HG03432 (cell line): ENCODE data around the gene ZBTB7A.
A peak's percentile ranks its signal among the peaks of the same experiment; 100 is the strongest.

Source experiments
- ATAC-seq: cut with Tn5 transposase; IDR thresholded peaks from one replicate; pipeline ENCODE4 v1.9.1; 2021; ENCODE audit warnings: mild to moderate bottlenecking, moderate library complexity; ENCODE audit not compliant: unreplicated experiment

ZBTB7A gene

DNA sequence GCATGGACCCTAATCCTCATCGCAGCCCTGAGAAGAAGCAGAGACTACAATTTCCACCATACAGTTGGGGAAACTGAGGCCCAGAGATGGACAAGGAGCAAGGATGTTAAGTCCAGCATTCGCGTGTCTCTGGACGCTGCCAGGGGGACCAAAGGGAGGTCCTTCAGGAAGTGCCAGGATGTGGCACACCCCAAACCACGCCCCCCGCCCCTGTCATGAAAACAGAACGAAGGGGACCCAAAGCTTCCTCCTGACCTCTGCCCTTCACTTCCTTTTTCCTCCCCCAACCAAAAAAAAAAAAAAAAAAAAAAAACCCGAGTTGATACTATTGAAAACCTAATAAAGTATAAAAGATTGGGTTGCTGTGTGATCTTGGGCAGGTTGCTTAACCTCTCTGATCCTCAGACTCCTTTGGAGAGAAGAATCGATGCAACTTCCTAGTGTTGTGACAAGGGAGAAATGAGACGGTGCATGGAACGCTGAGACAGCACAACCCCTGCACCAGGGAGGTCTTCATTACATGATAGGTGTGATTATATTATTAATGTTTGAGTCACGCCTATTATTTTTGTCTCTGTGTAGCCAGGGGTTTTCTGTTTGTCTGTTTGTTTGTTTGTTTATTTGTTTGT is 2.7 kb upstream of the ZBTB7A start:
- no peak for ATAC-seq

DNA sequence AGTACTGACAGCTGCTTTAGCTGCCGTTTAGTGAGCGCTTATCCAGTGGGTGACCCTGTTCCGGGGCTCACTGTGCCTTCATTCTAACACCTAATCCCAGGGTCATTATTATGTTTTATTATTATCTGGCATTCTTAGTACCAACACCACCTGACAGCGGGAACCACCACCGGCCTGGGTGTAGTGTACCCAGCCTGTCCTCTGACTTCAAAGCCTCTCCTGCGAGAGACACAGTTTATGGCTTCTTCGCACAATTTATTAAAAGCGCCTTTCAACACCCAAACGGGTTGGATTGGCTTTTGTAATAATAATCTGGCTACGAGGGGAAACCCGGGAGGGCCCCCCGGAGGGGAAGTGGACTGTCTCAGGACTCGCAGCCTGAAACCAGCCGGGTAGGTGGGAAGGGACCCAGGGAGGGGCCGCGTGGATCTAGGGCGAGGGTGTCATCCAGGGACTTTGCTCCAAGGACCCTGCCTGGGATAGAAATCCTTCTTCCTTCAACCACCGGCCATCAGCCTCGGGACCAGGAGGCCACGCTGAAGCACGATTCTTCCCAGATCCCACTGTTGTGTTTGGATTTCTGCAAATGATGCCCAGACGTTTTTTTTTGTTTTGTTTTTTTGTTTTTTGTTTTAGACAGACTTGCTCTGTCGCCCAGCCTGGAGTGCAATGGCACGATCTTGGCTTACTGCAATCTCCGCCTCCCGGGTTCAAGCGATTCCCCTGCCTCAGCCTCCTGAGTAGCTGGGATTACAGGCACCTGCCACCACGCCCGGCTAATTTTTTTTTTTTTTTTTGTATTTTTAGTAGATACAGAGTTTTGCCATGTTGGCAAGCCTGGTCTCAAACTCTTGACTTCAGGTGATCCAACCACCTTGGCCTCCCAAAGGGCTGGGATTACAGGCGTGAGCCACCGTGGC is 1.6 kb upstream of the ZBTB7A start:
- ATAC-seq, result no peak

DNA sequence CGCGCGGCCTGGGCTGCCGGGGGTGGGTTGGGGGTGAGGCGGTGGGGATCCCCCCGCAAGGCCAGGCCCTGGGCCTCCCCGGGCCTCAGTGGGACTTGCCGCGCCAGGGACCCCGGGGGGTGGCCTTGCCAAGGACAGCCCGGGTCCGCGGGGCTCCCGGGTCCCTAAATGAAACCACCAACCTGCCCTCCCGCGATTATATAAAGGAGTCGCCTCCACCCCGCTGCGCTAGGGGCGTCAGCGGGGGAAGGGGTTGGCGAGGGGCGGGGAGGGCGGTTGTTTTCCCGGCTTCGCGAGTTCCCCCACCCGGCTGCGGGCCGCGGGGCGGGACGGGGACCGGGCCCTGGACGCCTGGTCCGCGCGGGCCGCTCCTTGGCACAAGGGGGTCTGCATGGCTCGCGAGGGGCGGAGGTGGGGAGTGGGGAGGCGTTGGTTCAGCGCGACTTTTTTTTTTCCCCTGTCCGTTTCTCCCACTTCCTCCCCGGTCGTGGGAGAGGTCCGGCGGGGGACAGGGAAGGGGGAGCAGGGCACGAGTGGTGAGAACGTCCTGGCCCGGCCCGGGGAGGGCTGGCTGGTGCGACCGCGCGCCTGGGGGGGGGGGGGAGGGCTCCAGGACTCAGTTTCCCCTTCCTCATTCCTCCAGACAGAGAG is 822 bp upstream of the ZBTB7A start:
- no peak for ATAC-seq

DNA sequence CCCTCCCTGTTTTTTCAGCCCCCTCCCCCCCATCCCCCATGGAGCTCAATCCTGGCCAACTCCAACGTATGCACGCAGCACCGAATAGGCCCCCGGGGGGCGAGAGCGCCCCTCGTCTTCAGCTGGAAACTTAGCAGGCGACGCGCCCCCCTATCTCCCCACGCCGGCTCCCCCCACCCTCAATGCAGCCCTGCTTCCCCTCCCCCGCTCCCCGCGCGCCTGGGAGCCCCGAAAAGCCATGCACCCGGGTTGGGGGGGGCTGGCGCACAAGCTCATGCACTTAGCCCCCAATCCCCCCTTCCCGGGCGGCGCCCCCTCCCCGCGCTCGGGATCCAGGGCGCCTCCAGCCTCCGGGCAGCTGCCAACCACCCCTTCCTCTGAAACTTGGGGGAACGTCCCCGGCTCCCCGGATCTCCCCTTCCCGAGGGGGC is 508 bp downstream of the ZBTB7A start:
- no peak for ATAC-seq

DNA sequence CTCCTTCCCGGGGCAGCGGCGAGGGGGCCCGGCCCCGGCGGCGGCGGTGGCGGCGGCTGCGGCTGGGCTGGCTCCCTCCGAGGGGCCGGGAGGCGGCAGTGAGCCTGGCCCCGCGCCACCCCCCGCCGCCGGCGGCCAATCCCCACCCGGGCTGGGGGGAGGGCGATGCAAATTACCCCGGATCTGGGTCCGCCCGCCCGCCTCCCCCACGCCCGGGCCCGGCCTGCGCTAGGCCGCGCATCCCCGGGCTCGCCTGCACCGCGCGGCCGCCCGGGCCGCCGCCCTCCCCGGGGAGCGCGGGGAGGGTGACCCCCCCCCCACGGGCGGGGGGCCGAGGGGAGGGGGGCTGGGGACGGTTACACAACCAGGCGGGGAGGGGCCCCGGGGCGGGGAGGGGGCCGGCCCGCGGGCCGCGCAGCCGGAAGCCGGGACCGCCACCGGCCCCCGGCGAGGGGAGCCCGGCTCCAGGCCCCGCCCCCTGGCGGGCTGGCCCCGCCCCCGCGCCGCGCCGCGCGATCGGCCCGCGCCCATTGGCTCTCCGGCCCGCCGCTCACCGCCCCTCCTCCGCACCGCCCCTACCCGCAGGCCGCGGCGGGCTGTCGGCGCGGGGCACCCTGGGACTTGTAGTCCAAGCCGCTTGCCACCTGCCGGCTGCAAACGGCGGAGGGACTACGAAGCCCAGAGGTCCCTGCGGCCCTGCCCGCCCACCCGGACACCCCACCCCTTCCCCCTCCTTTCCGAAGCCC is 1.1 kb downstream of the ZBTB7A start:
- peak; percentile 80 for ATAC-seq

DNA sequence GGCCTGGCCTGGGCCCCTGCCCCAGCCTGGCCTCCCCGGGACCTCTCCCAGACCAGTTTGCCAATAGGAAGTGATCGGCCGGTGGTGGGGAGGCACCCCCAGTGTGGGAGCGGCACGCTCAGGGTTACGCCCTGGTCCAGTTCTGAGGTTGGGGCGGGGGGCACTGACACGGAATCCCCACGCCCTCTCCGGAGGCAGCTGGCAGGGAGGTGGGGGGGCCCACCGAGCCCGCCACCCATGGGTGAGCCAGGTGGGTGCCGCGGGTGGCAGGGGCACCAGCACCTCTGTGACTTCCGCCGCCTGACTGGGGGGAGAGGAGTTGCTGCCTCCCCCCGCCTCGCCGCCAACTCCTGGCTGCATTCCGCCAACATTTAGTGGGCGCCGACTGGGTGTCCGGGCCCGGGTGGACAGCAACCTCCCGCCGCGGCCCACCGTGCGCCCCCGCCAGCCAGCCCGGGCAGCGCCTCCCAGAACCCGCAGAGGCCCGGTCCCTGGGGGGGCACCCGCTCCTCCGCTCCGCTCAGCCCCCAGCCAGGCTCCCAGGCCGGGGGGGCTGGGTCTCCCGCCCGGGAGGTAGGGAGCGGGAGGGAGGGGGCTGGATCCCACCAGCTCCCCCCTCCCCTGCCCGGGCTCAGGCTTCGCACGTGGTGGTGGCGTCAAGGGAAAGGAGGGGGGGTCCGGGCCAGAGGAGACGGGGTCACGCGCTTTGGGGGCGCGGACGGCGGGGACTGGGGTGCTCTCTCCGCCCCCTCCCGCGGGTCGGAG is 2.0 kb downstream of the ZBTB7A start:
- ATAC-seq, result peak; percentile 3

DNA sequence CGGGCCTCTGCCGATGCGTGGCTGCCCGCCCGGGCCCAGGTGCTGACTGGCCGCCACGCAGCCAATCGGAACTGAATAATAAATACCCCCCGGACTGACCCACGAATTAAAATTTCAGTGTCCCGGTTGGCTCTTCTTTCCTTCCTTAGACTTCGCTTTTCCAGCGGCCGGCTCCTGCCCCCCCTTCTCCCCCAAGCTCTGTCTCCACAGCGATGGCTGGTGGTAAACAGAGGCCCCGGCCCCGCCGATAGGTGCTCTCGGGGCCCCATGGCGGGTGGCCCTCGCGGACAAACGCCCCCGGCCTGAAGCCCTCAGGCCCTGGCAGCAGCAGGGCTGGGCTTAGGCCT is 2.6 kb downstream of the ZBTB7A start:
- ATAC-seq, result no peak

DNA sequence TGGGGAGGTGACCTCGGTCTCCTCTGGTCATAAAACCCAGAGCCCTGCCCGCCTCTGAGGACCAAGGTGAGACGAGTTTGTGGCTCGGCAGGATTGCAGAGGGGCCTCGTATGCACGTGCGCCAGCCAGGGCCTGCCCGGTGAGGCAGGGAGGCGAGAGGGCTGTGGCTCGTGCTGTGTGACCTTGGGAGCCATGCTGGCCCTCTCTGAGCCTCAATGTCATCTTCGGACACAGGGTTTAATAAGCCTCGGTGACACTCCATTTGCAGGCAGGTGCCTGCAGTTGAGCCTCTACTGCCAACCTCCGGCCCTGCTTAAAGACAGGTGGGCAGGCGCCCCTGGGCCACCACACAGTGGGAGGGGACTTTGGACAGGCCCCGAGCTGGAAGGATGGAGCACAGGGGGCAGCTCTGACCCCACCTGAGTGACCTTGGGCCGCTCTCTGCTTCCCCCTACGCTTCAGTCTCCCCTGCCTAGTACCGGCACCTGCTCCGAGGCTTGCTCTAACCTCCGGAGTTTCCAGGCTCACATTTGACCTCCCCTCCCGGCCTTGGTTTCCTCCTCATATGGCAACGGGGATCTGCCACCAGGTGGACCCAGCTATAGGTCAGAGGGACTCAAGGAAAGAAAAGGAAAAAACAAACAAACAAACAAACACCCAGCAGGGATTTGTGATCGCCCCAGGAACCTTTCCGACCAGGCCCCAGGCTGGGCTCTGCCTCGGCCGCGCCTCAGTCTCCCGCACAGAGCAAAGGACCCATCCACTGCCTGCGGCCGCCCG is 3.1 kb downstream of the ZBTB7A start:
- ATAC-seq, result no peak

DNA sequence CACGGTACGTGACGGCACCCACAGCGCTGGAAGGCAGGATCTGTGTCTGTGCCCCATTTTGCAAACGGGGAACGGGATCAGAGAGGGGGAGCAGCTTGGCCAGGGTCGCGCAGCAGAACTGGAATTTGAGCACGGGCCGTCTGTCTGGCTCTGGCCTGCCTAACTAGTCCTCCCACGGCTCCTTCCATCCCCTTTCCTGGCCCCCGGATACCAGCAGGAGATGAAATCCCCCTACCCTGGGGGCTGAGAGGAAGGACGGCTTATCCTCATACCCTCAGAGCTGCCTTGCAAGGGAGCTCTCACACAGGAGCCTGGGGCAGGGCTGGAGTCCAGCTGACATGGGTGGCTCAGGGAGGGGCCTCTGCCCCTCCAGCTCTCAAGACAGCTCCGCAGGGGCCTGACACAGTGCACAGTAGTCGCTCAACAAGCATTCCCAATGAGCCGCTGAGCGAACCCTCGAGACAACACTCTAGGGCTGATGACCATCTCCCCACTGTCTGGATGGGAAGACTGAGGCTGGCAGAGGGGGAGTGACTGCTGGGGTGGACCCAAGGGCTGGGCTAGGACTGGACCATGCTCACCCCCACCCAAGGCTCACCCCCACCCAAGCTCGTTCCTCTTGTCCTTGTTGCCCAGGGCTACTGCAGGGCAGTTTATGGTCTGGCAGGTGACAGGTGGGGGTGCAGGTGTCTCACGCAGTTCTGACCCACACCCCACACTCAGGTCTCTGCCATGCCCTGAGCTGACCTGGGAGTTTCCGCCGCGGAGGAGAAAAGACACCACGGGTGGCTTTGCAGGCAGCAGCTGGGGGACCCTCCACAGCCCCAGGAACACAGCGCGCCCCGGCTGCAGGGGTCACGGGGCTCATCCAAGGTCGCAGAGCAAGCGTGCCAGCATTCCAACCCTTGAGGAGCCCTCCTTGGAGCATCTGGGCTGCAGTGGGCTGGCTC is 4.0 kb downstream of the ZBTB7A start:
- no peak for ATAC-seq

DNA sequence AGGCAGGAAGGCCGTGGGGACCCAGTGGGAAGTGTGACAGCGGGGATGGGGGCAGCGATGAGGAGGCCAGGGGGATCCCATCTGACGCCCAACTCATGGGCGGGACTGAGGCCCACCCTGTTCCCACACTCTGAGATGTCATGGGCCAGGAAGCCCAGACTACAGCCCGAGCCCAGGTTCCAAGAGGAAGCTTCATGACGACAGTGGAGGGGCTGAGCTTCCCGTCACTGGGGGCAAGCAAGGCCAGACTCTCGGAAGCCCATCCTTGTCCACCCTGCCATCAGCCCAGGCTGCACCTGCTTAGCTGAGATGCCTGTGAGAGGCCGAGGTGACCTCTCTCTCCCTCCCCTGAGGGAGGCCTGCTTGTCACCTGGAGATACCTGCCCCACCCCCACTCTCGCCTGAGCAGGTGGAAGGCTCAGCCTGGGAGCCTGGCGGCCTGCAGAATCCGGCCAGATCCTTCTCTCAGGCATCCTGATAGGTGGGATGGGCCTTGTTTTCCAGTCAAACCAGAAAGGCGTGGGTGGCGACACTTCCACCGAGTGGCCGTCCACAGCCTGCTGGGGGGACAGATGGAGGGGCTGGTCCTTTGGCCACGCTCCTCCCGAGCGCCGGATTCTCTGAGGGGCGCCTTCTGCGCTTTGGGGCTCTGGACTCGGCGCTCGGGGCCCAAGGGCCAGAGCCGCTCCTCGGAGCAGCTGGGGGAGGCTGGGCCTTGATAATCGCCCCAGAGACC is 4.8 kb downstream of the ZBTB7A start:
- no peak for ATAC-seq

DNA sequence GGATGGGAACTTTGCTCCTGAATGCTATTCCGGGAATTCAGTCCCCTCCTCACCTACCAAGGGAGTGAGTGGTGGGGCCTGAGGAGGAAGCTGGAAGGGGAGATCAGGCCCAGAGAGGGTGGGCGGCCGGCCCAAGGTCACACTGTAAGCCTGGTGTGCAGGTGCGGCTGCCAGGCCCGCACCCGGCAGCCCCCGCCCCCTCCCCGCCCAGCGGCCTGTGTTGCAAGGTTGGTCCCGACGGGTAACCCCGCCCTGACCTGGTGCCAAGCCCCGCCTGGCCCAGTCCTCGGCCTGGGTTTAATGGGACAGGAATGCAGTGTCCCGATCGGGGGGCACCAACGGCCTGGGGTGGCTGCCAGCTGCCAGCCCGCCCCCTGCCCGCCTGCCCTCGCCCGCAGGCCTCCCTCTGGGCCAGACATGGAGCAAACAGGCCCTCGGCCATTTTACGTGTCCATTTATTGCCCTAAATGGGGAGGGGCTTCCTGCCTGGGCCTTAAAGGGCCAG is 5.5 kb downstream of the ZBTB7A start:
- ATAC-seq, result no peak

DNA sequence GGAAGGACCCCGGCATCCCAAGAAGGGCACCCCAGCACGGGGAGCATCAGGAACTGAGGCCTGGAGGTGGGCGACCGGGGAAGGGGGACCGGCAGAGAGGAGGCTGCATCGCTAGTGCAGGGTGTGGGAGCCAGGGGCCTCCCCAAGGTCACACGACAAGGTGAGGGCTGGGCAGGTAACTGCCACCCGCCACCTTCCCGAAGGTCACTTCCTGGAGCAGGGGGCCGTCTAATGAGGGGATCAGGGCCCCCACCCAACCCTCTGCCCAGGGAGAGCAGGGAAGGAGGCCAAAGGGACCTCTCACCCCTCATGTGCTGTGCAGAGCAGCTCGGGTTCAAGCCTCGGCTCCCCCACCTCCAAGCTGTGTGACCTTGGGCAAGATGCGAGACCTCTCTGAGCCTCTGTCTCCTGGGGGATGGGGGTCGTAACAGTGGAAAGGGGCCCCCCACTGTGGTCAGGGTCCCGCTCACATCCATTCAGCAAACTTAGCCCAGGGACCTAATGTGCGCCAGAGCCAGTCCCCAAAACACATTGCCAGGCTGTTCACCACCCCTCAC is 6.0 kb downstream of the ZBTB7A start:
- ATAC-seq, result no peak

DNA sequence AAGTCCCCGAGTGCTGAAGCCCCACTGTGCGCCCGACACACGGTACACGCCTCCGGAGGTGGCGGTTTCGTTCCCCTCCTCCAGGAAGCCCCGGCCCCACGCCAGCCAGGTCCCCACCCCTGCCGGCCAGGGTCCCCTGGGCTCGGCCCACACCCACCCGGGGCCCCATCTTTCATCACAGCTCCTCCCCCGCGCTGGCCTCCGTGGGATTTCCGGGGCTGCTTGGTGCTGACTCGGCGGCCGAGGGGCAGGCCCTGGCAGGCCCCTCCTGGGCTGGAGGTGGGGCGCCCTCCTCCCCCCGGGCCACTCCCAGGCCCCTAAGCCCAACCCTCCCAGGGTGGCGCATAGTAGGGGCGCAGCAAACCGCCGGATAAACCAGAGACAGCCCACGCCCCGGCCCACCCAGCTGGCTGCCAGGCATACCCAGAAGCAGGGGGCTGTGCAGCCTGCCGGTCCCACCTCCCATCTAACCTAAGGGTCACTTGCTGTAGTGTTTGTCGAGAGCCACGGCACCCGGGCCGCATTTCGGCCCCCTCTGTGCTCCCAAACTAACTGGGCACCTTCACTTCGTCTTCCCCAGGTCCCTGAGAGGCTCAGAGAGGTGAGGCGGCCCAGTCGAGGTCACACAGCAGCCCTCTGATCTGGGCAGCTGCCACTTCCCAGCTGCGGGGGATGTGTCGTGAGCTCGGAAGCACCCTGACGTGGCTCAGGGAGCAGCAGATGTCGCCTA is 6.6 kb downstream of the ZBTB7A start:
- ATAC-seq, result no peak

DNA sequence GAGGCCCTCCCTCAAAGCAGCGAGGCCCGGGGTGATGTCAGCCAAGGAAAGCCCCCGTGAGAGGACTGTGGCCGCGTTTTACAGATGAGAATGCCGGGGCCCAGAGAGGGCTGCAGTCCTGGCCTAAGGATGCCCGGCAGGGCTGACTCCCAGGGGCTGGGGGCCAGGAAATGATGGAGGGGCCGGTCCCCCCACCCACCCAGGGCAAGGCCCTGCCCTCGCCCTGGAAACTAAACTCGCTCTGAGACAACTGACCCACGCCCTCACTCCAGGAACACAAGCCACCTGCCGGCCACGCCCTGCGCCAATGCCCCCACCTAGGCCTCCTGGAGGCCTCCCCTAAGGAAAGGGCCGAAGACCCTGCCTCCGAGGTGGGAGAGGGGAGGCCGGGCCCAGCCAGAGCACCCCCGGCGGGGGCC is 7.2 kb downstream of the ZBTB7A start:
- no peak for ATAC-seq

DNA sequence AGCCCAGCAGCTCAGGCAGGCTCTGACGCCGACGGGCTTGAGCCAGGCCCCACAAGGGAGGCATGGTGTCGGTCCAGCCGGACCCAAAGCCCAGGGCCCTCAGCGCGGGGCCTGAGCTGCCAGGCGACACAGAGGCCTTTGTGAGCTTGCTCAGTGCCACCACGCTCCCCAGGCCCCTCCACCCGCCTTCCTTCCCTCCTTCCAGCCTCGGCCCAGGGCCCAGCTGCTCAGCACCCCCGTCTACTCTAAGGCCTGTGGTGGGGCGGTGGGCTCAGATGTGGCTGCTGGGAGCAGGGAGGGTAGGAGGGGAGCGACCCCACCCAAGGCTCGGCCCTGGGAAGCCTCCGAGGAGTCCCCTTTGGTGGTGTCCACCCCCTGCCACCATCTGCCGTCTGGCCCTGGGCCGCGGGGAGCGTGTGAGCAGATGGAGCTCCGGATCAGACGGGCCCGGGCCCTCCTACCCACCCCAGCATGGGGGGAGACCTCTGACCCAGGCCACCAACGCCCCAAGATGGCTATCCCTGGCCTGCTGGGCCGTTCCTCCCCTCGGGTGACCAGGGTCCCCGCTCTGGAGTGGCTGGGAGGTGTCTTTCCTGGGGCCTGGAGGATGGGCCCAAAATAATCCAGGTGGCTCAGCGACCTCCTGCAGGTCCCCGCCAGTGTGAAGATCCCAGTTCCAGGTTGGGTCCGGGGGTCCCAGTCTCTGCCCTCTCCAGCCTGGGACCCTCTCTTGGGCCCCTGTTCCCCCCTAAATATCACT is 7.8 kb downstream of the ZBTB7A start:
- no peak for ATAC-seq
